HG03469 (cell line): ENCODE measurements around the gene SETDB2.

Experiments
- ATAC-seq: cut with Tn5 transposase; IDR thresholded peaks from one replicate; pipeline ENCODE4 v1.9.1; 2021; ENCODE audit warnings: mild to moderate bottlenecking, moderate library complexity, moderate number of reproducible peaks; ENCODE audit not compliant: unreplicated experiment

Gene SETDB2

DNA sequence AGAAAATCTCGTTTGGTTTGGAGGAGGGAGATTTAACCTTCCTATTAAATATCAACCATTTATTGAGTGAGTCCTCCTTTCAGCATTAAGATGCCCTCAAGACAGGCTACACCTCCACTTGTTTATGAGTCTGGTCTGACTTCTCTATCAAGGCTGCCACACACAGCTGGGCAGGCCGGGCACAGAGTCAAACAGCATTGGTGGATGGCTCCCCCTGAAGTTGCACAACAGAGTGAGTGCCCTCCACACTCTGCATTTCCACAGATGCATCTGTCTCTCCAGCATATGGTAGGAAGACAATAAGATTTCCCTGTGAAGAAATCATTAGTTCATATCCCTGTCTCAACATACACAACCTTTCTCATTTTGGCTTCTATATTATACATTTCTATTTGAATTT lies 83.0 kb downstream of the SETDB2 start:
- no peak for ATAC-seq

DNA sequence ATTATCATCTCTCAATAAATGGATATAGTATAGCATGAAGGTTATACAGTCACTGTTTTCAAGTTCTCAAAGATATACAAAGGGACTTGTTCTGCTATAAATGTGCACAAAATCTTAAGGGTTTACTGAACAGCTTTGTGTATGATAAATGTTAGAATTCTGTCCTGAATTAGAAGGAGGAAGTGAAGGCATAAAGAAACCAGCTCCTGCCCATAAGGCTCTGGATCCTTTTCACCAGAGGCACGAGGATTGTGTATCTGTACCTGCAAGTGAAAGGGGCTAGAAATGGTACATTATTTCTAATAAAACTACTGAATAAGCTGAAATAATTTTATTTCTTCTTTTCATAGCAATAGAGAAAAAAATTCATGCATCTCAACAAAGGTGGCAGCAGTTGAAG lies 84.1 kb downstream of the SETDB2 start:
- no peak for ATAC-seq

DNA sequence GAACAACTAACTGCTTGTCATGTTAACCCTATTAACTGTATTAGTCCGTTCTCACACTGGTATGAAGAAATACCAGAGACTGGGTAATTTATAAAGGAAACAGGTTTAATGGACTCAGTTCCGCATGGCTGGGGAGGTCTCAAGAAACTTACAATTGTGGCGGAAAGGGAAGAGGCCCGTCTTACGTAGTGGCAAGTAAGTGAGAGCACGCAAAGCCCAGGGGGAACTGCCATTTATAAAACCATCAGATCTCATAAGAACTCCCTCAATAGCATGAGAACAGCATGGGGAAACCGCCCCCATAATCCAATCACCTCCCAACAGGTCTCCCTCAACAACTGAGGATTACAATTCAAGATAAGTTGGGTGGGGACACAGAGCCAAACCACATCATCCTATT lies 86.4 kb downstream of the SETDB2 start:
- ATAC-seq = no peak

DNA sequence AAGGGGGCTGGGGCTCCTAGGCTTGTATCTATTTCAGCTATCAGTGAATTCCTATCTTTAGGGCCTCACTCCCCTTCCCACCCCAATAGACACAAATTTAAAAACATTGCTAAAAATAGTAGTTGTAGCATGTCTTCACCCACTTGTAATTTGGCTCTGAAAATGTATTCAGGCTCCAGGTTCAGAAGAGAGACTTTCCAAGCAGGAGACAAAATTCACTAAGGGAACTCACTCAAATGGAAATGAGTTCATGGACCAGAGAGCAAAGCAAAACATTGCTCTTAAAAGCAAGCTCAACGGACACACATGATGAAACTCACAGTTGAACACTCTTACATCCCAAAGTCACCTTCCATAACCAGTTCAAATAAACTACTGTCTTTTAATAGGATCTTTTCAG lies 88.5 kb downstream of the SETDB2 start:
- ATAC-seq = no peak

DNA sequence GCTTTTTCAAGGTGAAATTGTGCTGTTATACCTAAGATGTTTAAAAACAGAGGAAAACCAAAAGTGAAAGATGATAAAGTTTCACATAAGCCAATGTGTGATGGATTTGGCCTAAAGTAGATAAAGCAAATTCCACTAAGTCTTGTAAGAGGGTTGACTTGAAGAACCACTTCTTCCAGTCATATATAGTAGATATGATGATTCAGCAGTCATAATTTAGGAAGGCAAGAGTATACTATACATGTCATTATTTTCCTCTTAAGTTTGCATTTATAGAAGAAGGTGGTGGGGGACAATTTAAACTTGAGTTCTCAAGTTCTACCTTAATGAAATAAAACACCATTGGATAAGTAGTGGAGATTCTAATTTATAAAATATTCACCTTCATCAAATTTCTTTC lies 88.9 kb downstream of the SETDB2 start:
- no peak for ATAC-seq

DNA sequence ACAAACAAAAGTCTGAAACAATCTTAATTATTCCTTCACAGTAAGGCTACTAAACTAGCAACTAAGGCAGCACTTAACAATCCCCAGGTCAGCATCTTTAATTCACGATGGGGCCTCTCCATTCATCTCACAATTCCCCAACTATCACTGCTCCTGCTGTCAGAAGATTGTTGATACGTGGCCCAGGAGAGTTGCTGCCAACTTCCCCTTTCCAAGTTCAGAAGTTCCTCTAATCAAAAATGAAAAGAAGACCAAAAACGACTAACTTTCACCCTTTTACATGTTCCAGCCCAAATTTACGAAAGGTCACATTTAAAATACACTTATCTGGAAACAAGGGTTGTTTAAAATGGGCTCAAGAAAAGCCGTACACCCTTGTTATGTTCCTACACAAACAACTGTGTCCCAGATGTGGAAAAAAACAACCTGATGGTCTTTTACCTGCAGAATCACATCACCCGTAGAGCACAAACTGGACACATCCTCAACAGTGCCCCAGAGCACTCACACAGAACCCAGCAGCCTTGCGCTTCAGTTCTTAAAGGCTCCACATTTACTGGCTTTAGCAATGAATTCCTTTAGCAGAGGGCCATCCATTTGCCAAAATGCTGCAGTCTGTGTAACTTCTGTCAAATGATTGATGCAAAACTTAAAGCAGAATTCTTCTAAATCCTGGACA lies 89.7 kb downstream of the SETDB2 start:
- no peak for ATAC-seq

DNA sequence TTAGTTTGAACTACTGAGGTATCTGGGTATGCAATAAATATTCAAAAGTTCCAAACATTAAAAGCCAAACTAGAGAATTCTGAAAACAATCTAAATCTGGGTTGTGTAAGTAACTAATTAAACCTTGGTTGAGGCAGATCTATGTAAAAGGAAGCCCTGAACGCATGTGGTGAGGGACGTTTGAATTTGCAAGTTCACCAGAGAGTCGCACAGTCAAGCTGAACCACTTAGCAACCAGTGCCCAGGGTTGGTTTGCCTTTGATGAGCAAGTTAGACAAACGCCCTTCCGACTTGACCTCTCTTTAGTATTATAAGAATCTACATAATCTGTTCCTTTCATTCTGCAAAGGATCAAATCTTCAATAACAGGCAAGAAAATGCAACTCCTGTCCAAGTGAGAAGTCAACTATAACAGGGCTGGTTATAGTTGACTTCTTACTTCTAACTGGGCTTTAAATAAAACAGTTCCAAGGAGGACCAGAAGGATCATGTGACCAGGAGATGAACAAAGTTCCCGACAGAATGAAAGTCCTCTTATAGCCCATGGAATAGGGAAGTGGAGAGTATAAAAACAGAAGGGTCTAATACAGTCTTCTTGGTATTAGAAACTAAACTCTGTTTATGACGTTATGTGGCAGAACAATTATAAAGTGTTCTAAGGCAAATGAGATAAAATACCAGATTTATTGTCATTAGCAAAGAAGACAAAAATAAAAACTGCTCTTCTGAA lies 92.2 kb downstream of the SETDB2 start:
- no peak for ATAC-seq

DNA sequence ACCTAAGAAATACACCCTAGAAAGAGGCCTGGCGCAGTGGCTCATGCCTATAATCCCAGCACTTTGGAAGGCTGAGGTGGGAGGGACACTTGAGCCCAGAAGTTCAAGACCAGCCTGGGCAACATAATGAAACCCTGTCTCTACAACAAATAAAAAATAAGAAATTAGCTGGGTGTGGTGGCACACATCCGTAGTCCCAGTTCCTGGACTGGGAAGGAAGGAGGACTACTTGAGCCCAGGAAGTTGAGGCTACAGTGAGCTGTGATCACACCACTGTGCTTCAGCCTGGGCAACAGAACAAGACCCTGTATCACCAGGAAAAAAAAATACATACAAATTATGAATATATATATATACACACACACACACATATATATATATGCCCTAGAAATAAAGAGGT lies 94.3 kb downstream of the SETDB2 start:
- no peak for ATAC-seq

DNA sequence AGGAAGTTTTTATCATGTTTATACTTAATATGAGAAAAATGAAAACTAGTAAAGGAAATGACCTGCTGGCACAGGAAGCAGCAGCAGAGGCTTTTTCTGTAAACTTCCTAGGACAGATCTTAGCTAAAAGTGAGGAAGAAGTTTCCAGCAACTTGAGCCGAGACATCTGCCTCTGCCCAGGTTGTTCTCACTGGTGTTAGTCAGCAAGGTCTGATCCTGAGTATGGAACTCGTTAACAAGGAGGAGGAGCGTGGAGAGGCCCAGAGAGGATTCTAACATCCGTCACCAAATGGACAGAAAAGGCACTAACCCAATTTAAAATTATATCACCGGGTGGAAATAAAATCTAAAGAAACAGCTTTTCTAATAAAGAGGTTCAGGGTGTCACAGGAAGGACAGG lies 95.2 kb downstream of the SETDB2 start:
- ATAC-seq = no peak

DNA sequence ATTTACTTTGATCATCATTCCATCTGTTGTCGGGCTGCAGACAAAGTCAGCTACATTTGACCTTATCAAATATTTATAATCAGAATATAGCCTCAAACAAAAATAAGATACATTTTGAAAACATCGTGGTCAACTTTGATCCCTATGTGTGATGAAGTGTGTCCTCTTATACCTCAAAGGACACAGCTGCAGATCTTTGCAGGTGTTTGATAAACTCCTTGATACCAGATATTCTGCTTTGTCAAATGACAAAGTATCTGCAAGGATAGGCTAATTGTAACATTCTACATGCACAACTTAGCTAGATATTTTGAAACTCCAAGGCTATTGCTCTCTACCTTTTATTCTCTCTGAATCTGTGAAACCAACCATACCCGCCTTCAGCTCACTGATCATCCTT lies 95.7 kb downstream of the SETDB2 start:
- no peak for ATAC-seq

DNA sequence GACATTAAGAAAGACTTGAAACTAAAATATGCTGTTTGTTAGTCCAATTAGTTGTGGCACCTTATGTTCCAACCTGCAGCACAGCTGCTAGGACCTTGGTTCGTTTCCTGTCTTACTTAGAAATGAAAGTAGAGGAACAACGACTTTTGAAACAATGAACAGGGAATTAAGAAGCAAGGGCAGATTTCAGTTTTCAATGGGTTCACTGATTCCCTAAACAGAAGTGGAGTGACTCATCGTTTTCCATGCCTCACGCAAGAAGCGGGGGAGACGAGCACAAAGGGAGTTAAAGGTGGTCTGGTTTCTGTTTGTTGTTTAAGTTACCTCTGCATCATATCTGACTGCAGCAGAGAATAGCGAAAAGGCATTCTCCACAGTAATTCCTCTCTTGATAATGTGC lies 96.5 kb downstream of the SETDB2 start:
- no peak for ATAC-seq

DNA sequence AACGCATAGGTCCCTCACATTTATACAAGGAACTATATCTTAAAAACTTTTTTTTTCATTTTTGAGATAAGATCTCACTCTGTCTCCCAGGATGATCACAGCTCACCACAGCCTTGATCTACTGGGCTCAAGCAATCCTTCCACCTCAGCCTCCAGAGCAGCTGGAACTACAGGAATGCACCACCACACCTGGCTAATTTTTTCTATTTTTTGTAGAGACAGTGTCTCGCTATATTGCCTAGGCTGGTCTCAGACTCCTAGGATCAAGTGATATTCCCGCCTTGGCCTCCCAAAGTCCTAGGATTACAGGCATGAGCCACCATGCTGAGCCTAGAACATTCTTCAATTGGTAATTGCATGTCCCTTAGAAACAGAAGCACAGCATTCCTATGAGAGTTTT lies 99.6 kb downstream of the SETDB2 start:
- no peak for ATAC-seq
